GM10248 (cell line): ENCODE measurements around the gene TOMM7.
"Not testable (repeated sequence)": the region's sequence is repeated elsewhere in the genome, so short reads cannot be mapped to it uniquely, and the experiment has no call there.

Source experiments
- CTCF ChIA-PET: fragments of 300-600 bp; sonication (Branson Sonifier 250); formaldehyde crosslinking; extraction: SDS; loops from one replicate; lab custom pipeline; 2021; ENCODE audit warnings: antibody characterized with exemption; lab: Yijun Ruan, JAX
- POLR2A ChIA-PET: fragments of 350-650 bp; sonication (Branson Sonifier 250); formaldehyde crosslinking; extraction: SDS; loops from one replicate; lab custom pipeline; 2020; ENCODE audit warnings: antibody characterized with exemption; lab: Yijun Ruan, JAX
- DNase-seq: peaks from one replicate; pipeline ENCODE4 v3.0.0; 2012; ENCODE audit errors: extremely low spot score
- CTCF ChIP-seq: IDR thresholded peaks from 2 replicates; pipeline ENCODE4 v1.5.1; 2012; ENCODE audit warnings: mild to moderate bottlenecking, low read depth; ENCODE audit errors: extremely low read depth, missing control alignments, control extremely low read depth

The TOMM7 gene

GRCh38 chr7:22837308-22837707, 14.7 kb upstream of the TOMM7 start:
- no peak for DNase-seq
- POLR2A ChIA-PET, result no interaction called here
- CTCF ChIA-PET, result no interaction called here
- no peak for TF ChIP-seq CTCF

- CTCF ChIA-PET, POLR2A ChIA-PET, DNase-seq: not testable (repeated sequence)
These were observed 13.9 kb upstream of the TOMM7 start for GRCh38 chr7:22836506-22836905.

- POLR2A ChIA-PET, result no interaction called here
- CTCF ChIA-PET, result interaction anchor here (2.5 kb wide), 2 partner anchors 9 to 13 kb away, joined by 7 to 8 read pairs; no protein-coding TSS in a partner anchor
- no peak for DNase-seq
- TF ChIP-seq CTCF, result no peak
These were observed 11.3 kb upstream of the TOMM7 start for GRCh38 chr7:22833957-22834356.

GRCh38 chr7:22833113-22833855, 10.6 kb upstream of the TOMM7 start:
- DNase-seq, result no peak
- CTCF ChIA-PET, result interaction anchor here (1.1 to 2.5 kb wide), 3 partner anchors 8 to 51 kb away, joined by 3 to 8 read pairs (median 7); no protein-coding TSS in a partner anchor
- POLR2A ChIA-PET, result no interaction called here
- TF ChIP-seq CTCF, result no peak

GRCh38 chr7:22832401-22832800, 9.8 kb upstream of the TOMM7 start:
- TF ChIP-seq CTCF, result no peak
- CTCF ChIA-PET, result interaction anchor here (1.0 to 1.1 kb wide), 2 partner anchors 50 to 223 kb away, joined by 3 read pairs; no protein-coding TSS in a partner anchor
- DNase-seq, result no peak
- POLR2A ChIA-PET, result no interaction called here

- POLR2A ChIA-PET, result no interaction called here
- DNase-seq, result no peak
- TF ChIP-seq CTCF, result no peak
- CTCF ChIA-PET, result interaction anchor here (1.0 to 1.1 kb wide), 3 partner anchors 9 to 224 kb away, joined by 3 read pairs; partner anchors contain the start of gene TOMM7
These were observed 9.1 kb upstream of the TOMM7 start for GRCh38 chr7:22831602-22832305.

GRCh38 chr7:22827563-22827962, 4.9 kb upstream of the TOMM7 start:
- CTCF ChIA-PET, result interaction anchor here (1.4 kb wide), 1 partner anchor 228 kb away, joined by 5 read pairs; no protein-coding TSS in a partner anchor
- POLR2A ChIA-PET, result no interaction called here
- TF ChIP-seq CTCF, result no peak
- DNase-seq, result no peak
